NT2/D1 (cell line): Measurements from ENCODE around the gene TUBB3.

Experiments
- SUZ12 ChIP-seq: IDR thresholded peaks from 2 replicates; pipeline ENCODE4 v1.6.1; 2011; ENCODE audit not compliant: insufficient read length, insufficient read depth; ENCODE audit errors: extremely low read depth
- YY1 ChIP-seq: IDR thresholded peaks from 2 replicates; pipeline ENCODE4 v1.6.1; 2011; ENCODE audit not compliant: insufficient read length, insufficient read depth
- ZNF274 ChIP-seq: IDR thresholded peaks from 2 replicates; pipeline ENCODE4 v1.6.1; 2011; ENCODE audit warnings: mild to moderate bottlenecking, low read depth, low read length

- TF ChIP-seq YY1 (no peak), ZNF274 (no peak), SUZ12 (no peak)
These were observed 19.1 kb upstream of the TUBB3 start for GRCh38 chr16:89903908-89904515.
